22Rv1 (cell line): ENCODE measurements around the gene CABLES2.

ENCODE experiments used
- H3K27ac ChIP-seq: fragments of 450-650 bp; 2 replicates; pipeline ENCODE4 v1.5.1; 2017
- ZFX ChIP-seq: fragments of 450-650 bp; IDR thresholded peaks from 2 replicates; pipeline ENCODE4 v1.6.1; 2017; ENCODE audit warnings: antibody characterized with exemption, borderline replicate concordance
- TF ChIP-seq, protein P1 (sequence below): fragments of 450-650 bp; IDR thresholded peaks from 2 replicates; pipeline ENCODE4 v1.5.1; 2017; ENCODE audit warnings: mild to moderate bottlenecking

The CABLES2 gene

GRCh38 chr20:62433658-62434497 is 26.8 kb upstream of the CABLES2 start:
- no peak overlapping the region for H3K27ac ChIP-seq
- TF ChIP-seq ZFX: no peak
- TF ChIP-seq, protein P1, sequence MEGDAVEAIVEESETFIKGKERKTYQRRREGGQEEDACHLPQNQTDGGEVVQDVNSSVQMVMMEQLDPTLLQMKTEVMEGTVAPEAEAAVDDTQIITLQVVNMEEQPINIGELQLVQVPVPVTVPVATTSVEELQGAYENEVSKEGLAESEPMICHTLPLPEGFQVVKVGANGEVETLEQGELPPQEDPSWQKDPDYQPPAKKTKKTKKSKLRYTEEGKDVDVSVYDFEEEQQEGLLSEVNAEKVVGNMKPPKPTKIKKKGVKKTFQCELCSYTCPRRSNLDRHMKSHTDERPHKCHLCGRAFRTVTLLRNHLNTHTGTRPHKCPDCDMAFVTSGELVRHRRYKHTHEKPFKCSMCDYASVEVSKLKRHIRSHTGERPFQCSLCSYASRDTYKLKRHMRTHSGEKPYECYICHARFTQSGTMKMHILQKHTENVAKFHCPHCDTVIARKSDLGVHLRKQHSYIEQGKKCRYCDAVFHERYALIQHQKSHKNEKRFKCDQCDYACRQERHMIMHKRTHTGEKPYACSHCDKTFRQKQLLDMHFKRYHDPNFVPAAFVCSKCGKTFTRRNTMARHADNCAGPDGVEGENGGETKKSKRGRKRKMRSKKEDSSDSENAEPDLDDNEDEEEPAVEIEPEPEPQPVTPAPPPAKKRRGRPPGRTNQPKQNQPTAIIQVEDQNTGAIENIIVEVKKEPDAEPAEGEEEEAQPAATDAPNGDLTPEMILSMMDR: no peak

DNA sequence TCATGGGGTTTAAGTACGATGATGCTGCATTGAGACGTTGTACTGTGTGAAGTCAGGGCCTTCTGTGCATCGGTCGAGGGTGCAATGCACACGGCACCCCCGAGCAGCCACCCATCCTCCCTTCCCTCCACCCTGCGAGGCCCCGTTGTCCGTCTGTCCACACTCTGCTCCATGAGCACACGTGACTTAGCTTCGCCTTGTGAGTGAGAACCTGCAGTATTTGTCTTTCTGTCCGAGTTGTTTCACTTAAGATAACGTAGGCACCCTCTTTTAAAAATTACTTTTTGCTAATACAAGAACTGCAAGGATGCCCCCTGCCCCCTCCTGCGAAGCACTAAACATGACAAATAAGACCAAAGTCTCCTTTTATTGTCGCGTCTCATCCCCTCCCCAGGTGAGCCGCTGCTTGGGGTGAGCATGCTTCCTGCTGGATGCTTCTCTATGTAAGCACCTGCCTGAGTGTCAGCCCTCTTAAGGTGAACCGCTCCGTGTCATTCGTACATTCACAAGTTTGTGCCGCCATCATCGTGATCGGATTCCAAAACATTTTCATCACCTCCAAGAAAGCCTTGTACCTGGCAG is 23.9 kb upstream of the CABLES2 start:
- TF ChIP-seq ZFX: no peak
- TF ChIP-seq, protein P1: no peak

DNA sequence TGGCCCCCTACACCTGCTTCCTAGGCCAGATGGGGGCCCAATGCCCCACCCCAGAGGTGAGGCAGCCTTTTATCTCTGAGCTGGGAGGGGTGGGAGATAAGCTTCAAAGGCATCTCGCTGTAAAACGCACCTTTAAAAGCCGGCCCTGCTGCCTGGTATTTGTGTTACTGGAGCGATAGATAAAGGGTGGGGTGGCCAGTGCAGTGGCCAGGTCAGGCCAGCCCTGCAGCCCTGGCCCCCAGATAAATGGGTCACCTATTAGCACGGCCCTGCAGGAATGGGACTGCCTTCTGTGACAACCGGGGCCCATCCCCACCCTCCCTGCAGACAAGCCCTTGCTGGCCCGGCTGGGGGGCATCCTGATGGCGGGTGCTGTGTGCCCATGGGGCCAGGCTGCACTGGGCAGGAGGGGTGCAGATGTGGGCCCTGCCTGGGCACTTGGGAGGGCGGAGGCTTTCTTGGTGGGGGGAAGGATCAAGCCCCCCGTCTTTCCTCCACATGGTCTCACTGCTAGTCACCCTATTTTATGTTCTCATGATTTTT is 23.3 kb upstream of the CABLES2 start:
- TF ChIP-seq, protein P1: no peak
- no peak for TF ChIP-seq ZFX

More for the DNA sequence above, 23.9 kb upstream of the CABLES2 start:
- H3K27ac ChIP-seq: no peak overlapping the region

GRCh38 chr20:62429455-62430310 is 22.6 kb upstream of the CABLES2 start:
- TF ChIP-seq, protein P1: no peak
- TF ChIP-seq ZFX: no peak
- no peak overlapping the region for H3K27ac ChIP-seq

More for the DNA sequence above, 23.3 kb upstream of the CABLES2 start:
- no peak overlapping the region for H3K27ac ChIP-seq

GRCh38 chr20:62428396-62429295 is 21.6 kb upstream of the CABLES2 start:
- H3K27ac ChIP-seq: peak overlapping the region; percentile 89
- TF ChIP-seq ZFX: no peak
- TF ChIP-seq, protein P1: no peak

- peak overlapping the region; percentile 89 for H3K27ac ChIP-seq
Observed at GRCh38 chr20:62428002-62428372, 20.9 kb upstream of the CABLES2 start.

More at GRCh38 chr20:62428002-62428372, 20.9 kb upstream of the CABLES2 start:
- TF ChIP-seq, protein P1: no peak
- no peak for TF ChIP-seq ZFX
